ENCODE measurements around the gene GATA2.

- TF ChIP-seq POLR2A (IDR thresholded peaks at IDR 0.05) (no peak), CTCF (IDR thresholded peaks at IDR 0.05) (no peak)
Observed at GRCh38 chr3:128471110-128471509, 21.9 kb downstream of the GATA2 start.

Measured in thyroid gland (tissue), 4 donors.